Measurements from ENCODE around the gene WHAMM. TPM values are rescaled to one million over a fixed set of nuclear protein-coding genes. Genes with fewer than 3 reads are reported as not detected.

WHAMM gene
- total RNA-seq, 1 donor from 2014 or later = 9.3 TPM

DNA sequence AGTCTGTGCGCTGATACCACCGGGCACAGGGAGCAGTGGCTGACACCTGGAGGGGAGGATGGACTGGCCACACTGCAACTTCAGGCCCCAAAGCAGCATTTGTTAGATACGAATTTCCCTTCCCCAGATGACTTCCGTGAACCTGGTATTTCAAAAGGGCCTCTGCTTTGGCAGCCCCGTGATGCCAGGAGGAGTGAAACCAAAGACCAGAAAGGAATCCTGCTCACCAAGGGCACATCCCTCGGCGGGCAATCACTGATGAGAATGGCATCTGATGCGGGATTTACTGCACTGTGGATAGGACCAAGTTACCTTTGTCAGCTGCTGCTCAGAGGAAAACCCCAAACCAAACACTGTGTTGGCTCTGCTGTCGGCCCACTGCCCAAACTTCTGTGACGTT is 65.5 kb downstream of the WHAMM start:
- no peaks in the 10 kb centered on the region for H3K4me1 Mint-ChIP-seq (ENCODE audit: unreplicated experiment)
- no peak overlapping the region for H3K4me3 Mint-ChIP-seq (ENCODE audit: unreplicated experiment)
- TF ChIP-seq, protein P1, sequence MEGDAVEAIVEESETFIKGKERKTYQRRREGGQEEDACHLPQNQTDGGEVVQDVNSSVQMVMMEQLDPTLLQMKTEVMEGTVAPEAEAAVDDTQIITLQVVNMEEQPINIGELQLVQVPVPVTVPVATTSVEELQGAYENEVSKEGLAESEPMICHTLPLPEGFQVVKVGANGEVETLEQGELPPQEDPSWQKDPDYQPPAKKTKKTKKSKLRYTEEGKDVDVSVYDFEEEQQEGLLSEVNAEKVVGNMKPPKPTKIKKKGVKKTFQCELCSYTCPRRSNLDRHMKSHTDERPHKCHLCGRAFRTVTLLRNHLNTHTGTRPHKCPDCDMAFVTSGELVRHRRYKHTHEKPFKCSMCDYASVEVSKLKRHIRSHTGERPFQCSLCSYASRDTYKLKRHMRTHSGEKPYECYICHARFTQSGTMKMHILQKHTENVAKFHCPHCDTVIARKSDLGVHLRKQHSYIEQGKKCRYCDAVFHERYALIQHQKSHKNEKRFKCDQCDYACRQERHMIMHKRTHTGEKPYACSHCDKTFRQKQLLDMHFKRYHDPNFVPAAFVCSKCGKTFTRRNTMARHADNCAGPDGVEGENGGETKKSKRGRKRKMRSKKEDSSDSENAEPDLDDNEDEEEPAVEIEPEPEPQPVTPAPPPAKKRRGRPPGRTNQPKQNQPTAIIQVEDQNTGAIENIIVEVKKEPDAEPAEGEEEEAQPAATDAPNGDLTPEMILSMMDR (IDR thresholded peaks at IDR 0.05; ENCODE audit: unreplicated experiment) = no peak
- H3K27me3 Mint-ChIP-seq (ENCODE audit: unreplicated experiment) = peaks cover 3% of the 10 kb centered on the region
- DNase-seq (ENCODE audit: low spot score) = no peak
- no peaks in the 10 kb centered on the region for H3K36me3 Mint-ChIP-seq (ENCODE audit: low read depth, unreplicated experiment)
- no peaks in the 10 kb centered on the region for H3K9me3 Mint-ChIP-seq (ENCODE audit: unreplicated experiment)
- H3K27ac Mint-ChIP-seq (ENCODE audit: unreplicated experiment) = peak overlapping the region; percentile 48

DNA sequence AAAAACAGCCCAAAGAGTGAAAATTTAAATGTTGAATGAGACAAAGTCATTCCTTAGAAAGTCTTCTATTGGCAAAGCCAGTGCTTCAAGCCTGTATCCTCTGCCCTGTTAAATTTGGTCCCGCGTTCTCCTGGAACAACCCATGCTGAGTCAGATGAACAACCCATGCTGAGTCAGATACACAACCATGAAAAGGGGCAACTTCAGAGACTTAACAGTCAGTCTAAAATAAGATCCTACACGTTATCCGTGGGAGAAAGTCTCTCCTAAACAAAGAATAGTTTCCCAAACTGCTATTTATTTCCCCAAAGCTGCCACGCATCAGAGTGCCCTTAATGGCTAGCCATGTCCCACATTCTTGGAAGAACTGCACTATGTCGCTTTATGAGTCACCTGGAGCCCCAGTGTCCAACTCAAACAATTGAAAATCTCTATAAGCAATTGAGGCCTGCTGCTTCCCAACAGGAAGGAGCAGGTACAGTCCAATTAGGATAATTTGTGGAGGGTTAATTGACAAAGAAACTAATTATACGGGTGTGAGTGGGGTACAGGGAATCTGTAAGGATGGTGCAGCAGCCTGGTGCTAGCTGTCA is 66.1 kb downstream of the WHAMM start:
- Mint-ChIP-seq H3K4me3 (ENCODE audit: unreplicated experiment) (no peak overlapping the region), H3K9me3 (ENCODE audit: unreplicated experiment) (no peaks in the 10 kb centered on the region), H3K27me3 (ENCODE audit: unreplicated experiment) (peaks cover 3% of the 10 kb centered on the region), H3K4me1 (ENCODE audit: unreplicated experiment) (no peaks in the 10 kb centered on the region), H3K27ac (ENCODE audit: unreplicated experiment) (peak overlapping the region; percentile 48), H3K36me3 (ENCODE audit: low read depth, unreplicated experiment) (no peaks in the 10 kb centered on the region)
- TF ChIP-seq, protein P1 (IDR thresholded peaks at IDR 0.05; ENCODE audit: unreplicated experiment) = no peak
- no peak for DNase-seq (ENCODE audit: low spot score)

DNA sequence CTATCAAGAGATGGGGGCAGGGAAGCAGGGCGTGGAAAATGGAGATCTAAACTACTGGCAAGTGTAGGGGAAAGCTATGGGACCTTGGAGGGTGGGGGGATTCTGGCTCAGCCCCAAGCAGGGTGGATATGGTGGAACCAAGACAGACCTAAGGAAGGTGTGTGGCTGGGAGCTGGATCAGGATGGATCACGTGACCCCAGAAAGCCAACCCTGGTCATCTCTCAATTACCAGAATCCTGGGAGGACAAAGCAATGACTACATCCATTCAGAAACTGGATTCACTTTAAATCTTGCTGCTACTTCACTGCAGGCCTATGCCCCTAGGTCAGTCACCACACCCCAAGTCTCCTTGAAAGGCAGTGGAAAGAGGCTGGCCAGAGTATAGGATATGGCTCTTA is 68.4 kb downstream of the WHAMM start:
- H3K4me1 Mint-ChIP-seq (ENCODE audit: unreplicated experiment) = no peaks in the 10 kb centered on the region
- peaks cover 3% of the 10 kb centered on the region for H3K27me3 Mint-ChIP-seq (ENCODE audit: unreplicated experiment)
- H3K4me3 Mint-ChIP-seq (ENCODE audit: unreplicated experiment) = no peak overlapping the region
- DNase-seq (ENCODE audit: low spot score) = no peak
- H3K27ac Mint-ChIP-seq (ENCODE audit: unreplicated experiment) = no peak overlapping the region
- no peaks in the 10 kb centered on the region for H3K9me3 Mint-ChIP-seq (ENCODE audit: unreplicated experiment)
- H3K36me3 Mint-ChIP-seq (ENCODE audit: low read depth, unreplicated experiment) = no peaks in the 10 kb centered on the region
- TF ChIP-seq, protein P1 (IDR thresholded peaks at IDR 0.05; ENCODE audit: unreplicated experiment) = no peak

DNA sequence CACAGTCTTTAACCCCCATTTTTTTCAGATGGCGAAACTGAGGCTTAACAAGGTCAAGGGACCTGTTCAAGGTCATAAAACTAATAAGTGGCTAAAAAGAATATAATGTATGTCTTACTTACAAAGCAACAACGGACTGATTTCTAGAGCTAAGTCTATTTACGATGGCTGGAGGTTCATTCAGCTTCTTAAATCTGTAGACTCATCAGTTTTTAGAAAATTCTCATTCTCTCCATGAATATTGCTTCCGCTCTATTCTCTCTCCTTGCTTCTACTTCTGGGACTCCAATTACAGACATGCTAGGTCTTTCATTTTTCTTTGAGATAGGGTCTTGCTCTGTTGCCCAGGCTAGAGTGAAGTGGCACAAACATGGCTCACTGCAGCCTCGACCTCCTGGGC is 68.9 kb downstream of the WHAMM start:
- Mint-ChIP-seq H3K4me3 (ENCODE audit: unreplicated experiment) (no peak overlapping the region), H3K27ac (ENCODE audit: unreplicated experiment) (no peak overlapping the region), H3K36me3 (ENCODE audit: low read depth, unreplicated experiment) (no peaks in the 10 kb centered on the region), H3K4me1 (ENCODE audit: unreplicated experiment) (no peaks in the 10 kb centered on the region), H3K9me3 (ENCODE audit: unreplicated experiment) (no peaks in the 10 kb centered on the region), H3K27me3 (ENCODE audit: unreplicated experiment) (peaks cover 3% of the 10 kb centered on the region)
- DNase-seq (ENCODE audit: low spot score) = no peak
- TF ChIP-seq, protein P1 (IDR thresholded peaks at IDR 0.05; ENCODE audit: unreplicated experiment) = no peak

DNA sequence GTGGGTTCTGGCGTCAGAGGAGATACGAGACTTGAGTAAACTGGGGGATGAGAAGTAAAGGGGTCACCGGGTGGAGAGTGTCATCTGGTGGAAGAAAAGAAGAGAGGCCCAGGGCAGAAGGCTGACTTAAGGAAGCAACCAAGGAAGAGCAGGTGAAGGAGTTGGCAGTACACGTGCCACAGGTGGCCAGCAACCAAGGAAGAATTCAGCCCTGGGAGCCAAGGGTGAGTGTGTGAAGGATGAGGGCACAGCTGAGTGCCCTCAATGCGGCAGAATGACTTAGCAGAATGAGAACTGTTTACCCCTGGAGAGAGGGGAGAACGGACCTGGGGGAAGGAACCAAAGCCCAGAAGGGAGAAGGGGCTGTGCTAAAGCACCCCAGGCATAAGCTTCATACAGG is 71.3 kb downstream of the WHAMM start:
- H3K9me3 Mint-ChIP-seq (ENCODE audit: unreplicated experiment) = no peaks in the 10 kb centered on the region
- H3K4me1 Mint-ChIP-seq (ENCODE audit: unreplicated experiment) = no peaks in the 10 kb centered on the region
- DNase-seq (ENCODE audit: low spot score) = no peak
- no peaks in the 10 kb centered on the region for H3K27me3 Mint-ChIP-seq (ENCODE audit: unreplicated experiment)
- no peak overlapping the region for H3K27ac Mint-ChIP-seq (ENCODE audit: unreplicated experiment)
- TF ChIP-seq, protein P1 (IDR thresholded peaks at IDR 0.05; ENCODE audit: unreplicated experiment) = no peak
- no peaks in the 10 kb centered on the region for H3K36me3 Mint-ChIP-seq (ENCODE audit: low read depth, unreplicated experiment)
- H3K4me3 Mint-ChIP-seq (ENCODE audit: unreplicated experiment) = no peak overlapping the region
